Peyer's patch (tissue), 4 donors: ENCODE measurements around the gene OR1F1.

Experiments
- CTCF ChIP-seq, 6 experiments: fragments of 450-650 bp in 4 of 6; fragments of 200-600 bp in 2 of 6; sonication (generic) in 1 of 6; IDR thresholded peaks; one replicate each; pipeline ENCODE4 v1.5.1; 2017 to 2019; ENCODE audit warnings: antibody characterized with exemption in 6 of 6, mild to moderate bottlenecking in 3 of 6, moderate library complexity in 1 of 6
- POLR2A ChIP-seq, 2 donors: fragments of 450-650 bp; IDR thresholded peaks; one replicate each; pipeline ENCODE4 v1.5.1; 2017; ENCODE audit warnings: antibody characterized with exemption in 2 of 2, mild to moderate bottlenecking in 2 of 2, moderate library complexity in 2 of 2

- TF ChIP-seq CTCF (IDR thresholded peaks at IDR 0.05) (no peak), POLR2A (IDR thresholded peaks at IDR 0.05) (no peak)
Observed at GRCh38 chr16:3220839-3221238, 32.8 kb downstream of the OR1F1 start.
